Stimulated activated CD8-positive, alpha-beta memory T cell treated with anti-CD3 and anti-CD28 coated beads, Interleukin-15, amount 100 ng/mL, for 4 hours (primary cell): ENCODE measurements around the gene CLEC2A.
"Not testable (repeated sequence)": the region's sequence is repeated elsewhere in the genome, so short reads cannot be mapped to it uniquely, and the experiment has no call there.

ENCODE experiments used
- DNase-seq, 2 donors: peaks; one replicate each; pipeline ENCODE4 v3.0.0-alpha.2; 2020; ENCODE audit warnings: low read depth in 2 of 2

CLEC2A gene

GRCh38 chr12:9881246-9881645 is 50.9 kb downstream of the CLEC2A start, which contains the start of gene KLRF2:
Gene KLRF2 (plus strand): TSS chr12:9881489. CDS start chr12:9881596, 107 bp downstream.
- no peak for DNase-seq

- DNase-seq = no peak
Observed at GRCh38 chr12:9880532-9881078, 51.6 kb downstream of the CLEC2A start.

- DNase-seq = not testable (repeated sequence)
Observed at GRCh38 chr12:9876120-9876519, 56.0 kb downstream of the CLEC2A start.

GRCh38 chr12:9872742-9873141 is 59.4 kb downstream of the CLEC2A start:
- DNase-seq = no peak

- DNase-seq = no peak
Observed at GRCh38 chr12:9872162-9872561, 60.0 kb downstream of the CLEC2A start.

GRCh38 chr12:9870286-9870866 is 61.8 kb downstream of the CLEC2A start:
- DNase-seq = no peak

GRCh38 chr12:9869307-9870161 is 62.6 kb downstream of the CLEC2A start, which contains the start of gene CLEC2B:
Gene CLEC2B (minus strand): TSS chr12:9869354.
- no peak for DNase-seq

- DNase-seq = no peak
Observed at GRCh38 chr12:9868951-9869306, 63.2 kb downstream of the CLEC2A start.

- no peak for DNase-seq
Observed at GRCh38 chr12:9868311-9868801, 63.8 kb downstream of the CLEC2A start.

GRCh38 chr12:9867531-9867930 is 64.6 kb downstream of the CLEC2A start:
- no peak for DNase-seq

GRCh38 chr12:9866860-9867269 is 65.3 kb downstream of the CLEC2A start:
- no peak for DNase-seq

- DNase-seq = no peak
Observed at GRCh38 chr12:9864913-9865675, 67.1 kb downstream of the CLEC2A start.
